ENCODE measurements around the gene ZNF91.

ZNF91 gene

GRCh38 chr19:23406721-23407120 lies 11.4 kb upstream of the ZNF91 start:
- TF ChIP-seq TAF1 (IDR thresholded peaks at IDR 0.05; ENCODE audit: borderline replicate concordance, insufficient read depth, low read length) (no peak), POLR2AphosphoS5 (IDR thresholded peaks at IDR 0.05; ENCODE audit: low read depth, low read length) (no peak), REST (IDR thresholded peaks at IDR 0.05; ENCODE audit: insufficient read depth in 1 of 2, low read depth in 2 of 2, low read length in 2 of 2) (no peak), SIN3A (IDR thresholded peaks at IDR 0.05; ENCODE audit: borderline replicate concordance, insufficient read depth, low read length) (no peak), FOXP2 (optimal IDR thresholded peaks at IDR 0.05; ENCODE audit: borderline replicate concordance, extremely low read depth, extremely low read length, insufficient read depth) (no peak)

GRCh38 chr19:23406091-23406490 lies 10.8 kb upstream of the ZNF91 start:
- TF ChIP-seq POLR2AphosphoS5 (IDR thresholded peaks at IDR 0.05; ENCODE audit: low read depth, low read length) (no peak), TAF1 (IDR thresholded peaks at IDR 0.05; ENCODE audit: borderline replicate concordance, insufficient read depth, low read length) (no peak), FOXP2 (optimal IDR thresholded peaks at IDR 0.05; ENCODE audit: borderline replicate concordance, extremely low read depth, extremely low read length, insufficient read depth) (no peak), REST (IDR thresholded peaks at IDR 0.05; ENCODE audit: insufficient read depth in 1 of 2, low read depth in 2 of 2, low read length in 2 of 2) (no peak)

GRCh38 chr19:23404676-23405075 lies 9.4 kb upstream of the ZNF91 start:
- TF ChIP-seq POLR2AphosphoS5 (IDR thresholded peaks at IDR 0.05; ENCODE audit: low read depth, low read length) (no peak), REST (IDR thresholded peaks at IDR 0.05; ENCODE audit: insufficient read depth in 1 of 2, low read depth in 2 of 2, low read length in 2 of 2) (no peak), TAF1 (IDR thresholded peaks at IDR 0.05; ENCODE audit: borderline replicate concordance, insufficient read depth, low read length) (no peak), SIN3A (IDR thresholded peaks at IDR 0.05; ENCODE audit: borderline replicate concordance, insufficient read depth, low read length) (no peak), FOXP2 (optimal IDR thresholded peaks at IDR 0.05; ENCODE audit: borderline replicate concordance, extremely low read depth, extremely low read length, insufficient read depth) (no peak)

GRCh38 chr19:23403581-23404324 lies 8.5 kb upstream of the ZNF91 start:
- TF ChIP-seq REST (IDR thresholded peaks at IDR 0.05; ENCODE audit: insufficient read depth in 1 of 2, low read depth in 2 of 2, low read length in 2 of 2) (no peak), TAF1 (IDR thresholded peaks at IDR 0.05; ENCODE audit: borderline replicate concordance, insufficient read depth, low read length) (no peak), POLR2AphosphoS5 (IDR thresholded peaks at IDR 0.05; ENCODE audit: low read depth, low read length) (no peak), FOXP2 (optimal IDR thresholded peaks at IDR 0.05; ENCODE audit: borderline replicate concordance, extremely low read depth, extremely low read length, insufficient read depth) (no peak)

Measured in PFSK-1 (cell line).